ENCODE measurements around the gene VPS39. TPM values are rescaled to one million over a fixed set of nuclear protein-coding genes. Genes with fewer than 3 reads are reported as not detected.

Gene VPS39
- polyA plus RNA-seq, 1 donor (not counting 4 experiments of a cell fraction or from before 2014, with no cell fraction given), result 29.7 TPM

DNA sequence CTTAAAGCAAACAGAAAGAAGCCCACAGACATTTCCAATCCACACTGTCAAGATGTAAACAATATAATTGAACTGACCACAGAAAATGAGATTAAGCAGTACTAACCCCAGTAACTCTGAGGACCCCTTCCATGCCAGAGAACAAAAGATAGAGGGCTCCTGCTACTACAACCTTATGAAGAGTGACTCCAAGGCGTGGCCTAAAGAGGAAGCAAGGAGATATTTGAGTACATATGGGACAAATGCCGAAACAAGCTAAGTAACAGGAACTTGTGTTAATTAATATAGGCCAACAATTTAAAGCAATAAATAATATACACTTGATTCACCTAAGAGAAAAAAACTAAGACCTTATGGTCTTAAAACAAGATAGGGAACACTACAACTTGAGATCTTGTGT is 25.0 kb upstream of the VPS39 start:
- Histone ChIP-seq H3K27ac (ENCODE audit: control insufficient read depth, insufficient read depth, low read length) (no peak overlapping the region), H3K4me2 (ENCODE audit: control insufficient read depth, extremely low read depth, insufficient read depth, low read depth, low read length) (no peak overlapping the region), H3K36me3 (ENCODE audit: control insufficient read depth in 2 of 2, extremely low read depth in 1 of 2, insufficient read depth in 2 of 2, low read length in 2 of 2) (peaks cover 11 to 20% of the 10 kb centered on the region in 2 experiments), H3K9ac (ENCODE audit: control insufficient read depth, extremely low read depth, insufficient read depth, low read length) (no peak overlapping the region), H3K4me1 (ENCODE audit: control insufficient read depth, extremely low read depth, insufficient read depth, low read length) (no peaks in the 10 kb centered on the region), H4K20me1 (ENCODE audit: control insufficient read depth, extremely low read depth, insufficient read depth, low read length) (no peaks in the 10 kb centered on the region), H2AFZ (ENCODE audit: control insufficient read depth, low read length) (no peak overlapping the region), H3K9me3 (ENCODE audit: control insufficient read depth, low read depth, low read length) (no peaks in the 10 kb centered on the region), H3K27me3 (ENCODE audit: control insufficient read depth, extremely low read depth, insufficient read depth, low read length) (no peaks in the 10 kb centered on the region), H3K79me2 (ENCODE audit: control insufficient read depth, insufficient read depth, low read length) (no peaks in the 10 kb centered on the region), H3K4me3 (ENCODE audit: control insufficient read depth in 2 of 3, extremely low read depth in 1 of 3, insufficient read depth in 2 of 3, low read depth in 1 of 3, low read length in 3 of 3) (no peak overlapping the region), H3K9me1 (ENCODE audit: control insufficient read depth, extremely low read depth, insufficient read depth, low read length) (no peaks in the 10 kb centered on the region)
- TF ChIP-seq, protein P1, sequence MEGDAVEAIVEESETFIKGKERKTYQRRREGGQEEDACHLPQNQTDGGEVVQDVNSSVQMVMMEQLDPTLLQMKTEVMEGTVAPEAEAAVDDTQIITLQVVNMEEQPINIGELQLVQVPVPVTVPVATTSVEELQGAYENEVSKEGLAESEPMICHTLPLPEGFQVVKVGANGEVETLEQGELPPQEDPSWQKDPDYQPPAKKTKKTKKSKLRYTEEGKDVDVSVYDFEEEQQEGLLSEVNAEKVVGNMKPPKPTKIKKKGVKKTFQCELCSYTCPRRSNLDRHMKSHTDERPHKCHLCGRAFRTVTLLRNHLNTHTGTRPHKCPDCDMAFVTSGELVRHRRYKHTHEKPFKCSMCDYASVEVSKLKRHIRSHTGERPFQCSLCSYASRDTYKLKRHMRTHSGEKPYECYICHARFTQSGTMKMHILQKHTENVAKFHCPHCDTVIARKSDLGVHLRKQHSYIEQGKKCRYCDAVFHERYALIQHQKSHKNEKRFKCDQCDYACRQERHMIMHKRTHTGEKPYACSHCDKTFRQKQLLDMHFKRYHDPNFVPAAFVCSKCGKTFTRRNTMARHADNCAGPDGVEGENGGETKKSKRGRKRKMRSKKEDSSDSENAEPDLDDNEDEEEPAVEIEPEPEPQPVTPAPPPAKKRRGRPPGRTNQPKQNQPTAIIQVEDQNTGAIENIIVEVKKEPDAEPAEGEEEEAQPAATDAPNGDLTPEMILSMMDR (optimal IDR thresholded peaks at IDR 0.05 in 1 of 3, IDR thresholded peaks at IDR 0.05 in 1 of 3, conservative IDR thresholded peaks at IDR 0.05 in 1 of 3; ENCODE audit: extremely low read depth in 1 of 3, insufficient read depth in 2 of 3, low read length in 3 of 3), result no peak
- TF ChIP-seq EZH2 (IDR thresholded peaks at IDR 0.05; ENCODE audit: low read length), result no peak
- no peak for FAIRE-seq
- dilution Hi-C loops (cut with MboI; ENCODE audit: extremely low pct_ligation_motif_present, low sequenced_read_pairs), result no loop called here
- no peak for DNase-seq (ENCODE audit: low read depth, low spot score)

DNA sequence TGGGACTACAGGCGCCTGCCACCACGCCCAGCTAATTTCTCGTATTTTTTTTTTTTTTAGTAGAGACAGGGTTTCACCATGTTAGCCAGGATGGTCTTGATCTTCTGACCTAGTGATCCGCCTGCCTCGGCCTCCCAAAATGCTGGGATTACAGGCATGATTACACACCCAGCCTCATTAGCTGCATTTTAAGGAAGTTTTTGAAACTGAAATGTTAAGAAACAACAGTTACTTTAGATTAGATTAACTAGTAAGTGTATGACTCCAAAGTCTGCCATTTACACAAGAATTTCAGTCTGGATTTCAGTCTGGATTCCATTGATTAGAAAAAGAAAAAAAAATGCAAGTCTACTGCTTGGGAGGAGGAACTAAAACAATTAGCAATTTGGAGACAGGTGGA is 24.5 kb upstream of the VPS39 start:
- DNase-seq (ENCODE audit: low read depth, low spot score) (no peak), FAIRE-seq (no peak)
- Histone ChIP-seq H3K9ac (ENCODE audit: control insufficient read depth, extremely low read depth, insufficient read depth, low read length) (no peak overlapping the region), H3K4me1 (ENCODE audit: control insufficient read depth, extremely low read depth, insufficient read depth, low read length) (no peaks in the 10 kb centered on the region), H3K9me3 (ENCODE audit: control insufficient read depth, low read depth, low read length) (no peaks in the 10 kb centered on the region), H3K36me3 (ENCODE audit: control insufficient read depth in 2 of 2, extremely low read depth in 1 of 2, insufficient read depth in 2 of 2, low read length in 2 of 2) (peaks cover 8 to 20% of the 10 kb centered on the region in 2 experiments), H3K27ac (ENCODE audit: control insufficient read depth, insufficient read depth, low read length) (no peak overlapping the region), H3K79me2 (ENCODE audit: control insufficient read depth, insufficient read depth, low read length) (no peaks in the 10 kb centered on the region), H4K20me1 (ENCODE audit: control insufficient read depth, extremely low read depth, insufficient read depth, low read length) (no peaks in the 10 kb centered on the region), H3K4me2 (ENCODE audit: control insufficient read depth, extremely low read depth, insufficient read depth, low read depth, low read length) (no peak overlapping the region), H3K27me3 (ENCODE audit: control insufficient read depth, extremely low read depth, insufficient read depth, low read length) (no peaks in the 10 kb centered on the region), H3K9me1 (ENCODE audit: control insufficient read depth, extremely low read depth, insufficient read depth, low read length) (no peaks in the 10 kb centered on the region), H2AFZ (ENCODE audit: control insufficient read depth, low read length) (no peak overlapping the region), H3K4me3 (ENCODE audit: control insufficient read depth in 2 of 3, extremely low read depth in 1 of 3, insufficient read depth in 2 of 3, low read depth in 1 of 3, low read length in 3 of 3) (no peak overlapping the region)
- dilution Hi-C loops (cut with MboI; ENCODE audit: extremely low pct_ligation_motif_present, low sequenced_read_pairs), result no loop called here
- no peak for TF ChIP-seq EZH2 (IDR thresholded peaks at IDR 0.05; ENCODE audit: low read length)
- TF ChIP-seq, protein P1 (optimal IDR thresholded peaks at IDR 0.05 in 1 of 3, IDR thresholded peaks at IDR 0.05 in 1 of 3, conservative IDR thresholded peaks at IDR 0.05 in 1 of 3; ENCODE audit: extremely low read depth in 1 of 3, insufficient read depth in 2 of 3, low read length in 3 of 3), result no peak
